CD14-positive monocyte (primary cell): ENCODE measurements around the gene GGT5. TPM values are rescaled to one million over a fixed set of nuclear protein-coding genes. Genes with fewer than 3 reads are reported as not detected.
"Not testable (repeated sequence)": the region's sequence is repeated elsewhere in the genome, so short reads cannot be mapped to it uniquely, and the experiment has no call there.

ENCODE experiments used
- DNase-seq, 3 donors: peaks; one replicate each; pipeline ENCODE4 v3.0.0-alpha.2; 2011 to 2022
- H2AFZ ChIP-seq: 2 replicates; pipeline ENCODE4 v1.6.0; 2012; ENCODE audit warnings: mild to moderate bottlenecking, low read depth, low read length, inconsistent platforms; ENCODE audit not compliant: insufficient read depth, poor library complexity, severe bottlenecking
- H3K27ac ChIP-seq, 2 donors: 1 replicate in 1 of 2; 2 replicates in 1 of 2; pipeline ENCODE4 v1.5.1; 2012 to 2013; ENCODE audit warnings: low read length in 2 of 2, control low read depth in 1 of 2, inconsistent platforms in 1 of 2, low read depth in 1 of 2, mild to moderate bottlenecking in 1 of 2
- H3K27me3 ChIP-seq, 2 donors: one replicate each; pipeline versions ENCODE4 v1.6.0 to v1.6.1; 2011 to 2013; ENCODE audit warnings: low read length in 2 of 2; ENCODE audit not compliant: control insufficient read depth in 2 of 2, insufficient read depth in 2 of 2
- H3K36me3 ChIP-seq, 2 donors: replicated peaks in 1 of 2; 1 replicate in 1 of 2; 2 replicates in 1 of 2; pipeline versions ENCODE4 v1.5.1 to v1.6.1; 2012 to 2013; ENCODE audit warnings: low read length in 2 of 2, control low read depth in 1 of 2, inconsistent platforms in 1 of 2, mild to moderate bottlenecking in 1 of 2; ENCODE audit not compliant: insufficient read depth in 2 of 2, control insufficient read depth in 1 of 2
- H3K4me1 ChIP-seq, 2 donors: 1 replicate in 1 of 2; 2 replicates in 1 of 2; pipeline versions ENCODE4 v1.5.1 to v1.6.1; 2012 to 2013; ENCODE audit warnings: low read length in 2 of 2, control low read depth in 1 of 2, inconsistent platforms in 1 of 2, mild to moderate bottlenecking in 1 of 2, moderate library complexity in 1 of 2; ENCODE audit not compliant: insufficient read depth in 2 of 2, control insufficient read depth in 1 of 2
- H3K4me2 ChIP-seq: replicated peaks from 2 replicates; pipeline ENCODE3; 2012; ENCODE audit warnings: low read length, moderate library complexity, mild to moderate bottlenecking; ENCODE audit not compliant: poor library complexity, severe bottlenecking; ENCODE audit errors: extremely low read depth
- H3K4me3 ChIP-seq, 3 experiments: fragments of 200-600 bp in 1 of 3; sonication (generic) in 1 of 3; replicated peaks in 1 of 3; 1 replicate in 2 of 3; 2 replicates in 1 of 3; pipeline ENCODE4 v1.5.1; 2011 to 2013; ENCODE audit warnings: low read length in 3 of 3, mild to moderate bottlenecking in 3 of 3, control low read depth in 2 of 3, low read depth in 2 of 3, inconsistent platforms in 1 of 3, moderate library complexity in 1 of 3
- H3K79me2 ChIP-seq: 2 replicates; pipeline ENCODE4 v1.6.0; 2012; ENCODE audit warnings: mild to moderate bottlenecking, control low read depth, inconsistent platforms, low read length, moderate library complexity; ENCODE audit not compliant: insufficient read depth
- H3K9ac ChIP-seq: 2 replicates; pipeline ENCODE4 v1.6.0; 2017; ENCODE audit warnings: low read length, mild to moderate bottlenecking; ENCODE audit not compliant: insufficient read depth, poor library complexity, severe bottlenecking
- H3K9me3 ChIP-seq, 2 donors: replicated peaks in 1 of 2; 1 replicate in 1 of 2; 2 replicates in 1 of 2; pipeline versions ENCODE4 v1.5.1 to v1.6.1; 2012 to 2013; ENCODE audit warnings: low read length in 2 of 2, control low read depth in 1 of 2; ENCODE audit not compliant: control insufficient read depth in 1 of 2, insufficient read depth in 1 of 2
- H4K20me1 ChIP-seq: 2 replicates; pipeline ENCODE4 v1.6.0; 2012; ENCODE audit warnings: mild to moderate bottlenecking, low read length, control low read depth, moderate library complexity; ENCODE audit not compliant: insufficient read depth
- H3K27ac Mint-ChIP-seq, 7 donors: one replicate each; pipeline ENCODE4 v1.8.0; 2020; ENCODE audit warnings: mild to moderate bottlenecking in 7 of 7, mixed read lengths in 7 of 7, moderate library complexity in 6 of 7, inconsistent platforms in 2 of 7
- H3K27me3 Mint-ChIP-seq, 3 donors: one replicate each; pipeline ENCODE4 v1.8.0; 2021 to 2022; ENCODE audit warnings: low read depth in 3 of 3, mild to moderate bottlenecking in 3 of 3, mixed read lengths in 3 of 3, moderate library complexity in 3 of 3, inconsistent platforms in 1 of 3
- H3K36me3 Mint-ChIP-seq, 2 donors: one replicate each; pipeline ENCODE4 v1.8.0; 2020; ENCODE audit warnings: mixed read lengths in 2 of 2, inconsistent platforms in 1 of 2, mild to moderate bottlenecking in 1 of 2
- H3K4me1 Mint-ChIP-seq: one replicate; pipeline ENCODE4 v1.8.0; 2020; ENCODE audit warnings: mild to moderate bottlenecking, mixed read lengths
- H3K4me3 Mint-ChIP-seq, 2 donors: one replicate each; pipeline ENCODE4 v1.8.0; 2020; ENCODE audit warnings: mild to moderate bottlenecking in 2 of 2, mixed read lengths in 2 of 2, moderate library complexity in 1 of 2
- H3K9me3 Mint-ChIP-seq, 7 donors: one replicate each; pipeline ENCODE4 v1.8.0; 2020 to 2022; ENCODE audit warnings: mixed read lengths in 7 of 7, mild to moderate bottlenecking in 6 of 7, moderate library complexity in 6 of 7, inconsistent platforms in 2 of 7
- CTCF ChIP-seq: fragments of 200-600 bp; IDR thresholded peaks from one replicate; pipeline ENCODE4 v1.8.0; 2022; ENCODE audit warnings: antibody characterized with exemption, mild to moderate bottlenecking
- WGBS: methylation state at CpG from one replicate; pipeline ENCODE4 v1.1.5; 2013; ENCODE audit warnings: missing lambda C conversion rate; ENCODE audit not compliant: insufficient coverage; 5-methylcytosine and 5-hydroxymethylcytosine counted together
- intact Hi-C, 2 donors: fragments of 100-400 bp; cut with micrococcal nuclease; formaldehyde crosslinking; loops; one replicate each; pipeline versions ENCODE4 v1.15.0 to v1.15.1; 2023
- polyA plus RNA-seq, 3 donors: library from polyadenylated mRNA; depleted of rRNA in 1 of 3; unstranded in 2 of 3; stranded (reverse) in 1 of 3; fragments of 300-500 nt in 2 of 3; fragments of >200 nt in 1 of 3; fragmentation: Illumina TruSeq in 2 of 3; gene quantifications; 1 replicate in 2 of 3; 2 replicates in 1 of 3; pipeline ENCODE4 v1.2.3, GENCODE V29; 2012 to 2021

GGT5 gene
- polyA plus RNA-seq, 3 donors = 0.26 to 0.41 TPM; not detected in 1

- Histone ChIP-seq H3K27ac (no peak overlapping the region), H3K79me2 (no peaks in the 10 kb centered on the region), H3K36me3 (no peaks in the 10 kb centered on the region), H3K4me1 (peaks cover 41 to 42% of the 10 kb centered on the region in 2 donors), H3K4me3 (no peak overlapping the region), H3K27me3 (no peaks in the 10 kb centered on the region), H3K9me3 (no peaks in the 10 kb centered on the region), H2AFZ (no peak overlapping the region), H4K20me1 (no peaks in the 10 kb centered on the region), H3K4me2 (no peak overlapping the region), H3K9ac (no peak overlapping the region)
- Mint-ChIP-seq H3K36me3 (no peaks in the 10 kb centered on the region), H3K4me1 (peaks cover 51% of the 10 kb centered on the region), H3K4me3 (no peak overlapping the region), H3K27ac (peak overlapping the region in 1 of 7 donors; percentile 74), H3K27me3 (peaks cover 1 to 8% (median 4%) of the 10 kb centered on the region in 3 donors), H3K9me3 (peaks cover 0 to 6% (median 0%) of the 10 kb centered on the region in 7 donors)
- 98% methylated on average over 5 of the region's 6 CpGs for WGBS
- DNase-seq = no peak
- intact Hi-C loops = no loop called here
- TF ChIP-seq CTCF = no peak
Observed at GRCh38 chr22:24240381-24240780, 4.5 kb downstream of the GGT5 start.

- H3K4me2 ChIP-seq, H3K27ac ChIP-seq, H3K4me3 Mint-ChIP-seq, H3K27ac Mint-ChIP-seq, H3K27me3 Mint-ChIP-seq, H3K79me2 ChIP-seq, H3K36me3 ChIP-seq, H4K20me1 ChIP-seq, H3K27me3 ChIP-seq, H3K9ac ChIP-seq, H3K36me3 Mint-ChIP-seq, H3K9me3 ChIP-seq, H2AFZ ChIP-seq, intact Hi-C loops, DNase-seq, H3K4me3 ChIP-seq, H3K9me3 Mint-ChIP-seq: not testable (repeated sequence)
- WGBS = 83% methylated on average over 3 of the region's 13 CpGs
- H3K4me1 ChIP-seq = peaks cover 25% of the 10 kb centered on the region in 2 donors
- peaks cover 30% of the 10 kb centered on the region for H3K4me1 Mint-ChIP-seq
Observed at GRCh38 chr22:24238101-24238694, 6.7 kb downstream of the GGT5 start.
